GM12878 (cell line): ENCODE results near the gene ZNF467.

Experiments
- CHD4 ChIP-seq: fragments of 200-600 bp; sonication (generic); IDR thresholded peaks from 2 replicates; pipeline ENCODE4 v1.6.1; 2016; ENCODE audit warnings: mild to moderate bottlenecking
- CTCF ChIP-seq, 3 experiments: IDR thresholded peaks in 2 of 3; conservative IDR thresholded peaks in 1 of 3; 2 replicates each; pipeline ENCODE4 v1.5.1; 2011; ENCODE audit warnings: low read depth in 3 of 3, low read length in 3 of 3, mild to moderate bottlenecking in 3 of 3, control low read depth in 2 of 3, moderate library complexity in 2 of 3, inconsistent platforms in 1 of 3, mixed read lengths in 1 of 3; ENCODE audit not compliant: control insufficient read depth in 2 of 3, insufficient read depth in 1 of 3; ENCODE audit errors: extremely low read depth in 1 of 3
- EGR1 ChIP-seq, 2 experiments: IDR thresholded peaks; 1 replicate in 1 of 2; 2 replicates in 1 of 2; pipeline ENCODE4 v1.6.1; 2011 to 2012; ENCODE audit warnings: low read depth in 2 of 2, low read length in 2 of 2, borderline replicate concordance in 1 of 2, mild to moderate bottlenecking in 1 of 2, moderate library complexity in 1 of 2
- HDAC2 ChIP-seq: fragments of 200-600 bp; sonication (generic); IDR thresholded peaks from 2 replicates; pipeline ENCODE4 v1.6.1; 2017
- SMC3 ChIP-seq: IDR thresholded peaks from 2 replicates; pipeline ENCODE4 v1.6.1; 2011; ENCODE audit warnings: low read length, improper control_type of control experiment, borderline replicate concordance
- TF ChIP-seq, protein P1 (sequence below): fragments of 450-650 bp; IDR thresholded peaks from 2 replicates; pipeline ENCODE4 v1.6.1; 2017; ENCODE audit warnings: mild to moderate bottlenecking

GRCh38 chr7:149809215-149809614 is 35.8 kb upstream of the ZNF467 start:
- no peak for TF ChIP-seq SMC3
- no peak for TF ChIP-seq EGR1 (IDR thresholded peaks at IDR 0.05; ENCODE audit: borderline replicate concordance in 1 of 2, low read depth in 2 of 2, low read length in 2 of 2)
- no peak for TF ChIP-seq CHD4
- TF ChIP-seq HDAC2: no peak
- no peak for TF ChIP-seq CTCF (IDR thresholded peaks at IDR 0.05 in 2 of 3, conservative IDR thresholded peaks at IDR 0.05 in 1 of 3; ENCODE audit: control insufficient read depth in 2 of 3, extremely low read depth in 1 of 3, insufficient read depth in 1 of 3, low read depth in 3 of 3, low read length in 3 of 3)
- TF ChIP-seq, protein P1, sequence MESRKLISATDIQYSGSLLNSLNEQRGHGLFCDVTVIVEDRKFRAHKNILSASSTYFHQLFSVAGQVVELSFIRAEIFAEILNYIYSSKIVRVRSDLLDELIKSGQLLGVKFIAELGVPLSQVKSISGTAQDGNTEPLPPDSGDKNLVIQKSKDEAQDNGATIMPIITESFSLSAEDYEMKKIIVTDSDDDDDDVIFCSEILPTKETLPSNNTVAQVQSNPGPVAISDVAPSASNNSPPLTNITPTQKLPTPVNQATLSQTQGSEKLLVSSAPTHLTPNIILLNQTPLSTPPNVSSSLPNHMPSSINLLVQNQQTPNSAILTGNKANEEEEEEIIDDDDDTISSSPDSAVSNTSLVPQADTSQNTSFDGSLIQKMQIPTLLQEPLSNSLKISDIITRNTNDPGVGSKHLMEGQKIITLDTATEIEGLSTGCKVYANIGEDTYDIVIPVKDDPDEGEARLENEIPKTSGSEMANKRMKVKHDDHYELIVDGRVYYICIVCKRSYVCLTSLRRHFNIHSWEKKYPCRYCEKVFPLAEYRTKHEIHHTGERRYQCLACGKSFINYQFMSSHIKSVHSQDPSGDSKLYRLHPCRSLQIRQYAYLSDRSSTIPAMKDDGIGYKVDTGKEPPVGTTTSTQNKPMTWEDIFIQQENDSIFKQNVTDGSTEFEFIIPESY: no peak
